SK-N-MC (cell line): ENCODE data around the gene SPRED3.

Source experiments
- EZH2 ChIP-seq: fragments of 200-600 bp; sonication (generic); IDR thresholded peaks from one replicate; pipeline ENCODE4 v1.6.1; 2017; ENCODE audit warnings: antibody characterized with exemption
- FOXP2 ChIP-seq: optimal IDR thresholded peaks from 2 replicates; pipeline ENCODE3; 2011; ENCODE audit warnings: mild to moderate bottlenecking, moderate library complexity; ENCODE audit not compliant: insufficient read depth; ENCODE audit errors: extremely low read length, control extremely low read depth
- POLR2AphosphoS5 ChIP-seq: IDR thresholded peaks from 2 replicates; pipeline ENCODE4 v1.6.1; 2012; ENCODE audit warnings: mild to moderate bottlenecking, low read depth, low read length, borderline replicate concordance

- TF ChIP-seq EZH2 (no peak), POLR2AphosphoS5 (no peak), FOXP2 (no peak)
These were observed 52.1 kb downstream of the SPRED3 start for GRCh38 chr19:38440592-38440991.
